Nephron (organoid): ENCODE results near the gene KIF12.

Experiments used
- H3K27ac Mint-ChIP-seq, 3 experiments: 2 replicates each; pipeline ENCODE4 v1.8.0; 2020; ENCODE audit warnings: mixed read lengths in 3 of 3, mild to moderate bottlenecking in 2 of 3, moderate library complexity in 1 of 3
- H3K27me3 Mint-ChIP-seq: 2 replicates; pipeline ENCODE4 v1.8.0; 2021; ENCODE audit warnings: low read depth, mild to moderate bottlenecking, moderate library complexity, mixed read lengths
- H3K36me3 Mint-ChIP-seq: 2 replicates; pipeline ENCODE4 v1.8.0; 2020; ENCODE audit warnings: low read depth, mixed read lengths
- H3K4me1 Mint-ChIP-seq: 2 replicates; pipeline ENCODE4 v1.8.0; 2020; ENCODE audit warnings: mixed read lengths
- H3K4me3 Mint-ChIP-seq, 3 experiments: 2 replicates each; pipeline ENCODE4 v1.8.0; 2020; ENCODE audit warnings: mild to moderate bottlenecking in 3 of 3, mixed read lengths in 3 of 3, moderate library complexity in 2 of 3
- H3K9me3 Mint-ChIP-seq: 2 replicates; pipeline ENCODE4 v1.8.0; 2020; ENCODE audit warnings: mixed read lengths
- CTCF ChIP-seq, 3 experiments: fragments of 200-600 bp; sonication (generic); IDR thresholded peaks; one replicate each; pipeline ENCODE4 v1.5.0; 2021; ENCODE audit warnings: antibody characterized with exemption in 3 of 3; ENCODE audit not compliant: unreplicated experiment in 3 of 3

Gene KIF12

GRCh38 chr9:114072184-114073140 is 26.6 kb downstream of the KIF12 start:
- no peaks in the 10 kb centered on the region for H3K36me3 Mint-ChIP-seq
- H3K4me1 Mint-ChIP-seq: peaks cover 10% of the 10 kb centered on the region
- no peak overlapping the region for H3K4me3 Mint-ChIP-seq
- H3K9me3 Mint-ChIP-seq: peaks cover 2% of the 10 kb centered on the region
- peak overlapping the region in 2 of 3 experiments; percentile 73 to 90 for H3K27ac Mint-ChIP-seq
- peaks cover 21% of the 10 kb centered on the region for H3K27me3 Mint-ChIP-seq
- no peak for TF ChIP-seq CTCF (IDR thresholded peaks at IDR 0.05; ENCODE audit: unreplicated experiment in 3 of 3)

- Mint-ChIP-seq H3K36me3 (no peaks in the 10 kb centered on the region), H3K4me1 (peaks cover 10% of the 10 kb centered on the region), H3K4me3 (no peak overlapping the region), H3K27ac (no peak overlapping the region), H3K27me3 (peaks cover 16% of the 10 kb centered on the region), H3K9me3 (peaks cover 2% of the 10 kb centered on the region)
- no peak for TF ChIP-seq CTCF (IDR thresholded peaks at IDR 0.05; ENCODE audit: unreplicated experiment in 3 of 3)
Measured at GRCh38 chr9:114071197-114071795, 27.8 kb downstream of the KIF12 start.

GRCh38 chr9:114070188-114071103 is 28.6 kb downstream of the KIF12 start:
- no peak overlapping the region for H3K4me3 Mint-ChIP-seq
- peaks cover 2% of the 10 kb centered on the region for H3K9me3 Mint-ChIP-seq
- H3K27ac Mint-ChIP-seq: no peak overlapping the region
- H3K4me1 Mint-ChIP-seq: peaks cover 10% of the 10 kb centered on the region
- TF ChIP-seq CTCF (IDR thresholded peaks at IDR 0.05; ENCODE audit: unreplicated experiment in 3 of 3): no peak
- H3K27me3 Mint-ChIP-seq: peaks cover 11% of the 10 kb centered on the region
- no peaks in the 10 kb centered on the region for H3K36me3 Mint-ChIP-seq

GRCh38 chr9:114069476-114070187 is 29.5 kb downstream of the KIF12 start:
- Mint-ChIP-seq H3K4me3 (no peak overlapping the region), H3K27me3 (peaks cover 4% of the 10 kb centered on the region), H3K27ac (no peak overlapping the region), H3K36me3 (no peaks in the 10 kb centered on the region), H3K9me3 (peaks cover 2% of the 10 kb centered on the region), H3K4me1 (peaks cover 10% of the 10 kb centered on the region)
- no peak for TF ChIP-seq CTCF (IDR thresholded peaks at IDR 0.05; ENCODE audit: unreplicated experiment in 3 of 3)

- no peak for TF ChIP-seq CTCF (IDR thresholded peaks at IDR 0.05; ENCODE audit: unreplicated experiment in 3 of 3)
- Mint-ChIP-seq H3K4me1 (peaks cover 14% of the 10 kb centered on the region), H3K4me3 (no peak overlapping the region), H3K27ac (no peak overlapping the region), H3K36me3 (no peaks in the 10 kb centered on the region), H3K27me3 (peaks cover 13% of the 10 kb centered on the region), H3K9me3 (peaks cover 13% of the 10 kb centered on the region)
Measured at GRCh38 chr9:114065304-114065703, 33.8 kb downstream of the KIF12 start.
